ENCODE data around the gene OTOP2.

GRCh38 chr17:74964988-74965622 is 41.0 kb downstream of the OTOP2 start:
- no peak for TF ChIP-seq HMGN3 (IDR thresholded peaks at IDR 0.05; ENCODE audit: borderline replicate concordance, extremely low read depth, insufficient read length, low read depth, low read length)
- TF ChIP-seq GABPB1 (CRISPR knock-in tag; IDR thresholded peaks at IDR 0.05): no peak
- no peak for TF ChIP-seq CHD4 (IDR thresholded peaks at IDR 0.05; ENCODE audit: insufficient read depth, insufficient replicate concordance, low read depth, low read length, poor library complexity, severe bottlenecking)
- TF ChIP-seq ZNF224 (CRISPR knock-in tag; IDR thresholded peaks at IDR 0.05): no peak
- no peak for TF ChIP-seq MXI1 (IDR thresholded peaks at IDR 0.05; ENCODE audit: low read depth, low read length)
- no peak for TF ChIP-seq POLR2AphosphoS5 (IDR thresholded peaks at IDR 0.05; ENCODE audit: control insufficient read depth, insufficient read depth, low read depth, low read length)
